Gastroesophageal sphincter (tissue), 3 donors: ENCODE measurements around the gene SNAPC3.

Source experiments
- POLR2A ChIP-seq, 2 donors: fragments of 450-650 bp; IDR thresholded peaks; one replicate each; pipeline ENCODE4 v1.6.1; 2017; ENCODE audit warnings: antibody characterized with exemption in 2 of 2, mild to moderate bottlenecking in 2 of 2, moderate library complexity in 1 of 2
- TF ChIP-seq, protein P1 (sequence below), 4 experiments: fragments of 200-600 bp in 2 of 4; fragments of 450-650 bp in 2 of 4; sonication (generic) in 1 of 4; IDR thresholded peaks; one replicate each; pipeline ENCODE4 v1.5.1; 2017 to 2019; ENCODE audit warnings: antibody characterized with exemption in 4 of 4, mild to moderate bottlenecking in 2 of 4, moderate library complexity in 2 of 4

GRCh38 chr9:15430920-15431844, 8.5 kb downstream of the SNAPC3 start:
- TF ChIP-seq, protein P1, sequence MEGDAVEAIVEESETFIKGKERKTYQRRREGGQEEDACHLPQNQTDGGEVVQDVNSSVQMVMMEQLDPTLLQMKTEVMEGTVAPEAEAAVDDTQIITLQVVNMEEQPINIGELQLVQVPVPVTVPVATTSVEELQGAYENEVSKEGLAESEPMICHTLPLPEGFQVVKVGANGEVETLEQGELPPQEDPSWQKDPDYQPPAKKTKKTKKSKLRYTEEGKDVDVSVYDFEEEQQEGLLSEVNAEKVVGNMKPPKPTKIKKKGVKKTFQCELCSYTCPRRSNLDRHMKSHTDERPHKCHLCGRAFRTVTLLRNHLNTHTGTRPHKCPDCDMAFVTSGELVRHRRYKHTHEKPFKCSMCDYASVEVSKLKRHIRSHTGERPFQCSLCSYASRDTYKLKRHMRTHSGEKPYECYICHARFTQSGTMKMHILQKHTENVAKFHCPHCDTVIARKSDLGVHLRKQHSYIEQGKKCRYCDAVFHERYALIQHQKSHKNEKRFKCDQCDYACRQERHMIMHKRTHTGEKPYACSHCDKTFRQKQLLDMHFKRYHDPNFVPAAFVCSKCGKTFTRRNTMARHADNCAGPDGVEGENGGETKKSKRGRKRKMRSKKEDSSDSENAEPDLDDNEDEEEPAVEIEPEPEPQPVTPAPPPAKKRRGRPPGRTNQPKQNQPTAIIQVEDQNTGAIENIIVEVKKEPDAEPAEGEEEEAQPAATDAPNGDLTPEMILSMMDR (IDR thresholded peaks at IDR 0.05) = no peak
- no peak for TF ChIP-seq POLR2A (IDR thresholded peaks at IDR 0.05)
